ENCODE data around the gene PSD. TPM values are rescaled to one million over a fixed set of nuclear protein-coding genes. Genes with fewer than 3 reads are reported as not detected.

Gene PSD
- total and polyA plus RNA-seq, 7 donors = 0.15 to 1.7 (median 0.51) TPM; not detected in 1

GRCh38 chr10:102396730-102397151 lies 21.8 kb downstream of the PSD start:
- Histone ChIP-seq H3K27ac (peak overlapping the region; percentile 97), H3K27me3 (ENCODE audit: insufficient read depth in 3 of 3, low read length in 2 of 3) (no peaks in the 10 kb centered on the region), H3K4me1 (peaks cover 26% of the 10 kb centered on the region), H3K9me3 (no peaks in the 10 kb centered on the region), H3K36me3 (ENCODE audit: insufficient read depth in 1 of 2, low read depth in 1 of 2) (peaks cover 0 to 45% of the 10 kb centered on the region in 2 donors), H3K4me3 (peak overlapping the region; percentile 75)
- intact Hi-C loops (cut with DNase I) = loop anchor here in 1 of 2 donors (5.0 to 10.0 kb wide), 2 partner anchors 188 to 229 kb away; no protein-coding TSS in a partner anchor
- DNase-seq (no peak), ATAC-seq (no peak)
- TF ChIP-seq CTCF (IDR thresholded peaks at IDR 0.05) = no peak
- WGBS, 3 donors = 85 to 92% (median 91%) methylated on average over 12 of the region's 12 CpGs

- 46 to 58% (median 56%) methylated on average over 4 of the region's 4 CpGs for WGBS, 3 donors
- intact Hi-C loops (cut with DNase I) = loop anchor here in 1 of 2 donors (5.0 to 10.0 kb wide), 2 partner anchors 189 to 229 kb away; no protein-coding TSS in a partner anchor
- Histone ChIP-seq H3K27ac (peak overlapping the region; percentile 97), H3K36me3 (ENCODE audit: insufficient read depth in 1 of 2, low read depth in 1 of 2) (peaks cover 0 to 40% of the 10 kb centered on the region in 2 donors), H3K4me1 (peaks cover 26% of the 10 kb centered on the region), H3K9me3 (no peaks in the 10 kb centered on the region), H3K4me3 (peak overlapping the region; percentile 75), H3K27me3 (ENCODE audit: insufficient read depth in 3 of 3, low read length in 2 of 3) (no peaks in the 10 kb centered on the region)
- ATAC-seq (no peak), DNase-seq (no peak)
- TF ChIP-seq CTCF (IDR thresholded peaks at IDR 0.05) = no peak
These were observed 22.3 kb downstream of the PSD start for GRCh38 chr10:102396317-102396650.

GRCh38 chr10:102395400-102396316 lies 22.9 kb downstream of the PSD start, which contains the start of gene NFKB2:
Gene NFKB2, plus strand, starts transcription at chr10:102395705. Its CDS starts 255 bp downstream, at chr10:102395960.
- intact Hi-C loops (cut with DNase I) = loop anchor here (2.0 to 10.0 kb wide), 3 partner anchors 83 to 228 kb away; no protein-coding TSS in a partner anchor
- DNase-seq = peak; percentile 88 to 91
- 1 to 2% (median 2%) methylated on average over 36 to 42 of the region's 42 CpGs for WGBS, 3 donors

GRCh38 chr10:102394801-102395399 lies 23.7 kb downstream of the PSD start:
- peaks cover 0 to 27% of the 10 kb centered on the region in 2 donors for H3K36me3 ChIP-seq (ENCODE audit: insufficient read depth in 1 of 2, low read depth in 1 of 2)
- peak overlapping the region; percentile 75 for H3K4me3 ChIP-seq
- no peaks in the 10 kb centered on the region for H3K9me3 ChIP-seq
- peak in 3 of 4 donors; percentile 2 to 4 (median 4) for ATAC-seq
- WGBS, 3 donors = 0 to 2% (median 1%) methylated on average over 31 to 35 of the region's 35 CpGs
- H3K27me3 ChIP-seq (ENCODE audit: insufficient read depth in 3 of 3, low read length in 2 of 3) = no peaks in the 10 kb centered on the region
- DNase-seq = no peak
- intact Hi-C loops (cut with DNase I) = loop anchor here (2.0 to 10.0 kb wide), 3 partner anchors 84 to 228 kb away; no protein-coding TSS in a partner anchor
- peaks cover 26% of the 10 kb centered on the region for H3K4me1 ChIP-seq
- peak overlapping the region; percentile 97 for H3K27ac ChIP-seq
- TF ChIP-seq CTCF (IDR thresholded peaks at IDR 0.05) = no peak

More at GRCh38 chr10:102395400-102396316, 22.9 kb downstream of the PSD start, which contains the start of gene NFKB2:
- Histone ChIP-seq H3K4me1 (peaks cover 26% of the 10 kb centered on the region), H3K4me3 (peak within 1 kb of the TSS; percentile 75), H3K9me3 (no peaks in the 10 kb centered on the region), H3K27ac (peak within 1 kb of the TSS; percentile 97), H3K27me3 (ENCODE audit: insufficient read depth in 3 of 3, low read length in 2 of 3) (no peaks in the 10 kb centered on the region), H3K36me3 (ENCODE audit: insufficient read depth in 1 of 2, low read depth in 1 of 2) (peaks cover 0 to 34% of the 10 kb centered on the region in 2 donors)
- TF ChIP-seq CTCF (IDR thresholded peaks at IDR 0.05) = no peak
- peak; percentile 65 to 73 (median 70) for ATAC-seq
